ENCODE data around the gene ARPC4.

The ARPC4 gene

GRCh38 chr3:9784965-9785364, 7.9 kb upstream of the ARPC4 start:
- Histone ChIP-seq H3K4me1 (ENCODE audit: control insufficient read depth, low read depth, low read length) (no peaks in the 10 kb centered on the region), H3K27ac (ENCODE audit: low read length) (no peak overlapping the region), H3K9ac (ENCODE audit: low read length) (no peak overlapping the region), H3K36me3 (ENCODE audit: control insufficient read depth, low read depth, low read length) (peaks cover 54% of the 10 kb centered on the region), H3K27me3 (ENCODE audit: control insufficient read depth, insufficient read depth, low read length) (no peaks in the 10 kb centered on the region), H3K4me3 (ENCODE audit: low read length) (no peak overlapping the region), H3K9me3 (ENCODE audit: control insufficient read depth, low read depth, low read length) (no peaks in the 10 kb centered on the region)

- Histone ChIP-seq H3K27ac (ENCODE audit: low read length) (no peak overlapping the region), H3K9ac (ENCODE audit: low read length) (no peak overlapping the region), H3K9me3 (ENCODE audit: control insufficient read depth, low read depth, low read length) (no peaks in the 10 kb centered on the region), H3K27me3 (ENCODE audit: control insufficient read depth, insufficient read depth, low read length) (no peaks in the 10 kb centered on the region), H3K36me3 (ENCODE audit: control insufficient read depth, low read depth, low read length) (peaks cover 53% of the 10 kb centered on the region), H3K4me1 (ENCODE audit: control insufficient read depth, low read depth, low read length) (no peaks in the 10 kb centered on the region), H3K4me3 (ENCODE audit: low read length) (no peak overlapping the region)
These were observed 7.3 kb upstream of the ARPC4 start for GRCh38 chr3:9785602-9786001.

- H3K27ac ChIP-seq (ENCODE audit: low read length): no peak overlapping the region
- peaks cover 48% of the 10 kb centered on the region for H3K36me3 ChIP-seq (ENCODE audit: control insufficient read depth, low read depth, low read length)
These were observed 6.6 kb upstream of the ARPC4 start for GRCh38 chr3:9786209-9786739.

GRCh38 chr3:9786825-9787669, 5.8 kb upstream of the ARPC4 start:
- H3K4me3 ChIP-seq (ENCODE audit: low read length): no peak overlapping the region
- H3K27ac ChIP-seq (ENCODE audit: low read length): no peak overlapping the region
- peaks cover 43% of the 10 kb centered on the region for H3K36me3 ChIP-seq (ENCODE audit: control insufficient read depth, low read depth, low read length)
- no peaks in the 10 kb centered on the region for H3K9me3 ChIP-seq (ENCODE audit: control insufficient read depth, low read depth, low read length)
- H3K4me1 ChIP-seq (ENCODE audit: control insufficient read depth, low read depth, low read length): no peaks in the 10 kb centered on the region
- no peaks in the 10 kb centered on the region for H3K27me3 ChIP-seq (ENCODE audit: control insufficient read depth, insufficient read depth, low read length)
- no peak overlapping the region for H3K9ac ChIP-seq (ENCODE audit: low read length)

More at GRCh38 chr3:9786209-9786739, 6.6 kb upstream of the ARPC4 start:
- no peak overlapping the region for H3K9ac ChIP-seq (ENCODE audit: low read length)
- H3K9me3 ChIP-seq (ENCODE audit: control insufficient read depth, low read depth, low read length): no peaks in the 10 kb centered on the region
- no peaks in the 10 kb centered on the region for H3K4me1 ChIP-seq (ENCODE audit: control insufficient read depth, low read depth, low read length)
- H3K27me3 ChIP-seq (ENCODE audit: control insufficient read depth, insufficient read depth, low read length): no peaks in the 10 kb centered on the region
- no peak overlapping the region for H3K4me3 ChIP-seq (ENCODE audit: low read length)

- Histone ChIP-seq H3K4me3 (ENCODE audit: low read length) (no peak overlapping the region), H3K27ac (ENCODE audit: low read length) (no peak overlapping the region), H3K9me3 (ENCODE audit: control insufficient read depth, low read depth, low read length) (no peaks in the 10 kb centered on the region), H3K4me1 (ENCODE audit: control insufficient read depth, low read depth, low read length) (no peaks in the 10 kb centered on the region), H3K36me3 (ENCODE audit: control insufficient read depth, low read depth, low read length) (peaks cover 37% of the 10 kb centered on the region), H3K9ac (ENCODE audit: low read length) (no peak overlapping the region), H3K27me3 (ENCODE audit: control insufficient read depth, insufficient read depth, low read length) (no peaks in the 10 kb centered on the region)
These were observed 5.2 kb upstream of the ARPC4 start for GRCh38 chr3:9787714-9788113.

- no peak overlapping the region for H3K27ac ChIP-seq (ENCODE audit: low read length)
- H3K4me1 ChIP-seq (ENCODE audit: control insufficient read depth, low read depth, low read length): peaks cover 5% of the 10 kb centered on the region
- no peak overlapping the region for H3K4me3 ChIP-seq (ENCODE audit: low read length)
- peaks cover 31% of the 10 kb centered on the region for H3K36me3 ChIP-seq (ENCODE audit: control insufficient read depth, low read depth, low read length)
- H3K27me3 ChIP-seq (ENCODE audit: control insufficient read depth, insufficient read depth, low read length): no peaks in the 10 kb centered on the region
- no peak overlapping the region for H3K9ac ChIP-seq (ENCODE audit: low read length)
- H3K9me3 ChIP-seq (ENCODE audit: control insufficient read depth, low read depth, low read length): no peaks in the 10 kb centered on the region
These were observed 1.8 kb upstream of the ARPC4 start for GRCh38 chr3:9791127-9791526.

- H3K36me3 ChIP-seq (ENCODE audit: control insufficient read depth, low read depth, low read length): peaks cover 24% of the 10 kb centered on the region
- no peaks in the 10 kb centered on the region for H3K27me3 ChIP-seq (ENCODE audit: control insufficient read depth, insufficient read depth, low read length)
These were observed 985 bp upstream of the ARPC4 start for GRCh38 chr3:9791790-9792404.

GRCh38 chr3:9793161-9793781, 389 bp downstream of the ARPC4 start:
- H3K9ac ChIP-seq (ENCODE audit: low read length): peak overlapping the region; percentile 100
- H3K36me3 ChIP-seq (ENCODE audit: control insufficient read depth, low read depth, low read length): peaks cover 31% of the 10 kb centered on the region
- H3K4me3 ChIP-seq (ENCODE audit: low read length): peak overlapping the region; percentile 93
- no peaks in the 10 kb centered on the region for H3K9me3 ChIP-seq (ENCODE audit: control insufficient read depth, low read depth, low read length)
- no peaks in the 10 kb centered on the region for H3K27me3 ChIP-seq (ENCODE audit: control insufficient read depth, insufficient read depth, low read length)
- H3K27ac ChIP-seq (ENCODE audit: low read length): peak overlapping the region; percentile 100
- H3K4me1 ChIP-seq (ENCODE audit: control insufficient read depth, low read depth, low read length): peaks cover 5% of the 10 kb centered on the region

More at GRCh38 chr3:9791790-9792404, 985 bp upstream of the ARPC4 start:
- H3K4me3 ChIP-seq (ENCODE audit: low read length): peak overlapping the region; percentile 93
- H3K27ac ChIP-seq (ENCODE audit: low read length): peak overlapping the region; percentile 100
- no peaks in the 10 kb centered on the region for H3K9me3 ChIP-seq (ENCODE audit: control insufficient read depth, low read depth, low read length)
- peak overlapping the region; percentile 100 for H3K9ac ChIP-seq (ENCODE audit: low read length)
- H3K4me1 ChIP-seq (ENCODE audit: control insufficient read depth, low read depth, low read length): peaks cover 5% of the 10 kb centered on the region

GRCh38 chr3:9794400-9794799, 1.5 kb downstream of the ARPC4 start:
- Histone ChIP-seq H3K9me3 (ENCODE audit: control insufficient read depth, low read depth, low read length) (no peaks in the 10 kb centered on the region), H3K9ac (ENCODE audit: low read length) (no peak overlapping the region), H3K27ac (ENCODE audit: low read length) (no peak overlapping the region), H3K4me3 (ENCODE audit: low read length) (peak overlapping the region; percentile 93), H3K36me3 (ENCODE audit: control insufficient read depth, low read depth, low read length) (peaks cover 37% of the 10 kb centered on the region), H3K27me3 (ENCODE audit: control insufficient read depth, insufficient read depth, low read length) (no peaks in the 10 kb centered on the region), H3K4me1 (ENCODE audit: control insufficient read depth, low read depth, low read length) (peaks cover 5% of the 10 kb centered on the region)

- peaks cover 5% of the 10 kb centered on the region for H3K4me1 ChIP-seq (ENCODE audit: control insufficient read depth, low read depth, low read length)
- H3K9me3 ChIP-seq (ENCODE audit: control insufficient read depth, low read depth, low read length): no peaks in the 10 kb centered on the region
- H3K9ac ChIP-seq (ENCODE audit: low read length): no peak overlapping the region
- H3K27me3 ChIP-seq (ENCODE audit: control insufficient read depth, insufficient read depth, low read length): no peaks in the 10 kb centered on the region
- peaks cover 38% of the 10 kb centered on the region for H3K36me3 ChIP-seq (ENCODE audit: control insufficient read depth, low read depth, low read length)
- H3K27ac ChIP-seq (ENCODE audit: low read length): no peak overlapping the region
- H3K4me3 ChIP-seq (ENCODE audit: low read length): no peak overlapping the region
These were observed 2.3 kb downstream of the ARPC4 start for GRCh38 chr3:9795207-9795606.

GRCh38 chr3:9797196-9797945, 4.5 kb downstream of the ARPC4 start:
- H3K36me3 ChIP-seq (ENCODE audit: control insufficient read depth, low read depth, low read length): peaks cover 47% of the 10 kb centered on the region
- H3K27ac ChIP-seq (ENCODE audit: low read length): no peak overlapping the region
- H3K27me3 ChIP-seq (ENCODE audit: control insufficient read depth, insufficient read depth, low read length): no peaks in the 10 kb centered on the region
- no peaks in the 10 kb centered on the region for H3K9me3 ChIP-seq (ENCODE audit: control insufficient read depth, low read depth, low read length)
- H3K4me3 ChIP-seq (ENCODE audit: low read length): no peak overlapping the region
- peaks cover 5% of the 10 kb centered on the region for H3K4me1 ChIP-seq (ENCODE audit: control insufficient read depth, low read depth, low read length)
- H3K9ac ChIP-seq (ENCODE audit: low read length): no peak overlapping the region

Data from iPS-18a (cell line).